H1 (cell line): ENCODE measurements around the gene MNX1. TPM values are rescaled to one million over a fixed set of nuclear protein-coding genes. Genes with fewer than 3 reads are reported as not detected.

Source experiments
- CTCF ChIA-PET: fragments of 300-600 bp; sonication (Branson Sonifier 250); formaldehyde crosslinking; loops from one replicate; lab custom pipeline; 2021; ENCODE audit not compliant: partially characterized antibody; lab: Charles Lee
- POLR2A ChIA-PET: fragments of 300-600 bp; sonication (Branson Sonifier 250); formaldehyde crosslinking; loops from one replicate; lab custom pipeline; 2021; ENCODE audit warnings: inconsistent platforms; ENCODE audit not compliant: partially characterized antibody; lab: Charles Lee
- DNase-seq, 2 experiments: peaks; one replicate each; pipeline versions ENCODE4 v3.0.0 to v3.0.0-alpha.2; 2010 to 2022; ENCODE audit warnings: low spot score in 2 of 2, low read depth in 1 of 2, mixed read lengths in 1 of 2
- FAIRE-seq: peaks from 2 replicates; lab custom pipeline; 2011; peaks lifted over from hg19 to GRCh38; lab: Jason Lieb, UNC
- H2AFZ ChIP-seq: 2 replicates; pipeline ENCODE4 v1.8.1; 2012; ENCODE audit warnings: low read length, inconsistent platforms
- H2AK5ac ChIP-seq: 2 replicates; pipeline ENCODE4 v1.6.1; 2013; ENCODE audit warnings: low read depth, low read length
- H2BK120ac ChIP-seq: replicated peaks from 2 replicates; pipeline ENCODE3; 2013; ENCODE audit warnings: low read depth, low read length, inconsistent platforms
- H2BK12ac ChIP-seq: 2 replicates; pipeline ENCODE4 v1.6.1; 2013; ENCODE audit warnings: low read depth, low read length
- H2BK15ac ChIP-seq: 2 replicates; pipeline ENCODE4 v1.6.1; 2013; ENCODE audit warnings: low read length
- H2BK20ac ChIP-seq: 2 replicates; pipeline ENCODE4 v1.6.1; 2013; ENCODE audit warnings: low read length
- H2BK5ac ChIP-seq: 2 replicates; pipeline ENCODE4 v1.6.1; 2013; ENCODE audit warnings: low read depth, low read length
- H3K14ac ChIP-seq: 2 replicates; pipeline ENCODE4 v1.6.1; 2013; ENCODE audit warnings: inconsistent platforms; ENCODE audit not compliant: insufficient read length
- H3K18ac ChIP-seq: 2 replicates; pipeline ENCODE4 v1.6.1; 2013; ENCODE audit warnings: low read length; ENCODE audit errors: extremely low read depth
- H3K23ac ChIP-seq: 2 replicates; pipeline ENCODE4 v1.6.1; 2013; ENCODE audit warnings: inconsistent platforms; ENCODE audit not compliant: insufficient read length
- H3K23me2 ChIP-seq: 2 replicates; pipeline ENCODE4 v1.6.1; 2013; ENCODE audit warnings: low read depth, low read length
- H3K27ac ChIP-seq: 2 replicates; pipeline ENCODE4 v1.6.1; 2011; ENCODE audit warnings: low read depth, low read length, inconsistent platforms
- H3K27me3 ChIP-seq, 4 experiments: replicated peaks in 1 of 4; 1 replicate in 1 of 4; 2 replicates in 3 of 4; pipeline versions ENCODE4 v1.6.1 to v1.8.1; 2011 to 2013; ENCODE audit warnings: low read length in 3 of 4, mild to moderate bottlenecking in 3 of 4, inconsistent platforms in 2 of 4, mixed read lengths in 2 of 4, moderate library complexity in 1 of 4; ENCODE audit not compliant: control insufficient read depth in 3 of 4, insufficient read depth in 3 of 4; ENCODE audit errors: extremely low read depth in 1 of 4
- H3K36me3 ChIP-seq, 4 experiments: 2 replicates each; pipeline versions ENCODE4 v1.6.1 to v1.8.1; 2011 to 2013; ENCODE audit warnings: mild to moderate bottlenecking in 4 of 4, low read length in 3 of 4, moderate library complexity in 2 of 4, control low read depth in 1 of 4, inconsistent platforms in 1 of 4; ENCODE audit not compliant: insufficient read depth in 4 of 4, control insufficient read depth in 2 of 4
- H3K4ac ChIP-seq: replicated peaks from 2 replicates; pipeline ENCODE3; 2013; ENCODE audit warnings: low read length, low read depth, mixed read lengths, inconsistent platforms; ENCODE audit not compliant: insufficient read length
- H3K4me1 ChIP-seq, 4 experiments: replicated peaks in 1 of 4; 1 replicate in 1 of 4; 2 replicates in 3 of 4; pipeline versions ENCODE4 v1.6.1 to v1.8.1; 2011 to 2013; ENCODE audit warnings: low read length in 3 of 4, inconsistent platforms in 2 of 4, mixed read lengths in 1 of 4; ENCODE audit not compliant: insufficient read depth in 4 of 4, control insufficient read depth in 3 of 4
- H3K4me2 ChIP-seq, 2 experiments: 2 replicates each; pipeline versions ENCODE4 v1.6.1 to v1.8.1; 2011 to 2013; ENCODE audit warnings: low read depth in 2 of 2, low read length in 2 of 2, control low read depth in 1 of 2, inconsistent platforms in 1 of 2, mild to moderate bottlenecking in 1 of 2; ENCODE audit not compliant: insufficient read depth in 1 of 2
- H3K4me3 ChIP-seq, 4 experiments: fragments of 200-600, 300-600 bp in 1 of 4; sonication (generic), shearing (Covaris generic), sonication (Bioruptor Twin) in 1 of 4; 2 replicates each; pipeline versions ENCODE4 v1.5.1 to v1.8.1; 2011 to 2016; ENCODE audit warnings: low read length in 4 of 4, low read depth in 3 of 4, control low read depth in 2 of 4, inconsistent platforms in 2 of 4, mild to moderate bottlenecking in 2 of 4, mixed read lengths in 1 of 4, moderate library complexity in 1 of 4; ENCODE audit not compliant: insufficient read depth in 2 of 4; ENCODE audit errors: extremely low read depth in 1 of 4
- H3K56ac ChIP-seq: replicated peaks from 2 replicates; pipeline ENCODE3; 2013; ENCODE audit warnings: low read depth, mild to moderate bottlenecking, mixed read lengths, low read length, inconsistent platforms; ENCODE audit not compliant: insufficient read length
- H3K79me1 ChIP-seq: 2 replicates; pipeline ENCODE4 v1.6.1; 2013; ENCODE audit warnings: low read depth, low read length, control low read depth
- H3K79me2 ChIP-seq, 2 experiments: 2 replicates each; pipeline versions ENCODE4 v1.6.1 to v1.8.1; 2012 to 2013; ENCODE audit warnings: low read length in 2 of 2, mild to moderate bottlenecking in 2 of 2, inconsistent platforms in 1 of 2; ENCODE audit not compliant: insufficient read depth in 2 of 2, control insufficient read depth in 1 of 2
- H3K9ac ChIP-seq, 4 experiments: replicated peaks in 1 of 4; 1 replicate in 1 of 4; 2 replicates in 3 of 4; pipeline versions ENCODE4 v1.6.1 to v1.8.1; 2011 to 2013; ENCODE audit warnings: low read depth in 3 of 4, low read length in 3 of 4, control low read depth in 2 of 4, mild to moderate bottlenecking in 2 of 4, moderate library complexity in 2 of 4, inconsistent platforms in 1 of 4; ENCODE audit errors: extremely low read depth in 1 of 4
- H3K9me3 ChIP-seq, 2 experiments: 2 replicates each; pipeline versions ENCODE4 v1.6.1 to v1.8.1; 2012 to 2013; ENCODE audit warnings: mild to moderate bottlenecking in 2 of 2, moderate library complexity in 2 of 2, control low read depth in 1 of 2, inconsistent platforms in 1 of 2, low read depth in 1 of 2, low read length in 1 of 2, mixed read lengths in 1 of 2; ENCODE audit not compliant: insufficient read depth in 2 of 2
- H4K20me1 ChIP-seq, 2 experiments: replicated peaks in 1 of 2; 2 replicates each; pipeline versions ENCODE3 to v1.8.1; 2011 to 2013; ENCODE audit warnings: inconsistent platforms in 2 of 2, low read length in 2 of 2, mild to moderate bottlenecking in 1 of 2; ENCODE audit not compliant: insufficient read depth in 2 of 2, control insufficient read depth in 1 of 2
- H4K5ac ChIP-seq: 2 replicates; pipeline ENCODE4 v1.6.1; 2013; ENCODE audit warnings: low read length, low read depth, mixed read lengths, inconsistent platforms; ENCODE audit not compliant: insufficient read length
- H4K8ac ChIP-seq: 2 replicates; pipeline ENCODE4 v1.8.0; 2013; ENCODE audit warnings: mild to moderate bottlenecking, moderate library complexity, low read length, inconsistent platforms; ENCODE audit not compliant: insufficient read depth; ENCODE audit errors: extremely low read depth
- H4K91ac ChIP-seq: replicated peaks from 2 replicates; pipeline ENCODE3; 2013; ENCODE audit warnings: low read length, mixed read lengths, inconsistent platforms; ENCODE audit not compliant: insufficient read length
- BCL11A ChIP-seq, 2 experiments: IDR thresholded peaks; one replicate each; pipeline ENCODE4 v1.6.1; 2011; ENCODE audit warnings: low read depth in 2 of 2, low read length in 2 of 2, mild to moderate bottlenecking in 2 of 2
- HDAC2 ChIP-seq, 2 experiments: fragments of 300-600 bp in 1 of 2; sonication (generic) in 1 of 2; IDR thresholded peaks; 2 replicates each; pipeline ENCODE4 v1.6.1; 2011 to 2012; ENCODE audit warnings: low read depth in 2 of 2, low read length in 2 of 2, mild to moderate bottlenecking in 2 of 2, moderate library complexity in 2 of 2, borderline replicate concordance in 1 of 2, inconsistent platforms in 1 of 2
- HDAC6 ChIP-seq: IDR thresholded peaks from one replicate; pipeline ENCODE4 v1.7.1; 2012; ENCODE audit warnings: low read depth, mild to moderate bottlenecking, inconsistent platforms, low read length, moderate library complexity
- JUN ChIP-seq: IDR thresholded peaks from 2 replicates; pipeline ENCODE4 v1.6.1; 2011; ENCODE audit warnings: low read depth, mild to moderate bottlenecking, improper control_type of control experiment, low read length
- NRF1 ChIP-seq: IDR thresholded peaks from 2 replicates; pipeline ENCODE4 v1.6.1; 2011; ENCODE audit warnings: mild to moderate bottlenecking, low read depth, low read length, improper control_type of control experiment
- TBP ChIP-seq: IDR thresholded peaks from 2 replicates; pipeline ENCODE4 v1.6.1; 2011; ENCODE audit warnings: low read depth, low read length, improper control_type of control experiment
- WGBS, 2 experiments: shearing (Covaris generic) in 1 of 2; methylation state at CpG; one replicate each; pipeline versions ENCODE4 v1.1.6 to v1.1.7; 2013 to 2015; ENCODE audit warnings: low lambda C conversion rate in 2 of 2, mixed read lengths in 2 of 2, inconsistent platforms in 1 of 2, low coverage in 1 of 2, missing lambda C conversion rate in 1 of 2; ENCODE audit not compliant: insufficient replicate concordance in 2 of 2, insufficient coverage in 1 of 2, insufficient read length in 1 of 2; ENCODE audit errors: extremely low coverage in 1 of 2, missing lambda C conversion rate in 1 of 2; 5-methylcytosine and 5-hydroxymethylcytosine counted together
- polyA plus RNA-seq, 7 experiments: library from polyadenylated mRNA; depleted of rRNA in 3 of 7; stranded (reverse) in 5 of 7; unstranded in 2 of 7; fragments of >200 nt in 5 of 7; fragments of 200-250 nt in 2 of 7; gene quantifications; 1 replicate in 5 of 7; 2 replicates in 1 of 7; 4 replicates in 1 of 7; pipeline versions ENCODE4 v1.2.1 to v1.2.3, GENCODE V29; 2011 to 2013; ENCODE audit warnings: missing spikeins in 2 of 7, mixed read lengths in 2 of 7
- total RNA-seq: library from RNA; stranded (reverse); fragmentation: NEBNext Ultra II Directional; extraction: Animal tissue kit (Norgen Biotek cat#: 25700); gene quantifications from 2 replicates; pipeline ENCODE4 v1.2.1, GENCODE V29; 2021

Gene MNX1
- total and polyA plus RNA-seq, 2 of the 8 experiments (the other 6 are each of a cell fraction or from before 2014, with no cell fraction given): 0.39 TPM; not detected in 1

- H3K14ac ChIP-seq: no peak overlapping the region
- ChIA-PET POLR2A (no interaction called here), CTCF (interaction anchor here (0.6 to 1.1 kb wide), 3 partner anchors 10 to 343 kb away, joined by 3 to 4 read pairs (median 3); partner anchors contain the start of gene NOM1)
- no peak overlapping the region for H2BK20ac ChIP-seq
- no peak overlapping the region for H4K91ac ChIP-seq
- WGBS, 2 experiments: 92% methylated on average over 30 of the region's 30 CpGs; no CpG with 5 or more reads in 1 of the 2 experiments
- H2BK120ac ChIP-seq: no peak overlapping the region
- H3K23ac ChIP-seq: no peak overlapping the region
- no peak overlapping the region for H4K8ac ChIP-seq
- H3K4ac ChIP-seq: no peak overlapping the region
- H3K27ac ChIP-seq: no peak overlapping the region
- H3K36me3 ChIP-seq: no peaks in the 10 kb centered on the region
- no peak overlapping the region for H3K9ac ChIP-seq
- DNase-seq (peak in 1 of 2 experiments; percentile 43), FAIRE-seq (no peak)
- H3K4me3 ChIP-seq: no peak overlapping the region
- H2AFZ ChIP-seq: no peak overlapping the region
- H2BK15ac ChIP-seq: no peak overlapping the region
- H2AK5ac ChIP-seq: no peak overlapping the region
- H4K20me1 ChIP-seq: no peaks in the 10 kb centered on the region
- H3K79me2 ChIP-seq: no peaks in the 10 kb centered on the region
- H2BK12ac ChIP-seq: no peak overlapping the region
- no peak overlapping the region for H4K5ac ChIP-seq
- H2BK5ac ChIP-seq: no peak overlapping the region
- H3K27me3 ChIP-seq: no peaks in the 10 kb centered on the region
- TF ChIP-seq JUN (no peak), NRF1 (no peak), HDAC2 (IDR thresholded peaks at IDR 0.05; ENCODE audit: borderline replicate concordance in 1 of 2, low read depth in 2 of 2, low read length in 2 of 2) (no peak), TBP (no peak), BCL11A (IDR thresholded peaks at IDR 0.05; ENCODE audit: low read depth in 2 of 2, low read length in 2 of 2) (no peak), HDAC6 (no peak)
- no peak overlapping the region for H3K56ac ChIP-seq
- no peak overlapping the region for H3K18ac ChIP-seq
- peaks cover 0 to 3% (median 0%) of the 10 kb centered on the region in 4 experiments; a peak in 1 of 7 replicates for H3K4me1 ChIP-seq
- H3K4me2 ChIP-seq: no peak overlapping the region
- no peaks in the 10 kb centered on the region for H3K23me2 ChIP-seq
- no peaks in the 10 kb centered on the region for H3K79me1 ChIP-seq
- H3K9me3 ChIP-seq: no peaks in the 10 kb centered on the region
Observed at GRCh38 chr7:157044943-157045660, 34.6 kb upstream of the MNX1 start.
